Measurements from ENCODE around the gene NCF2.

DNA sequence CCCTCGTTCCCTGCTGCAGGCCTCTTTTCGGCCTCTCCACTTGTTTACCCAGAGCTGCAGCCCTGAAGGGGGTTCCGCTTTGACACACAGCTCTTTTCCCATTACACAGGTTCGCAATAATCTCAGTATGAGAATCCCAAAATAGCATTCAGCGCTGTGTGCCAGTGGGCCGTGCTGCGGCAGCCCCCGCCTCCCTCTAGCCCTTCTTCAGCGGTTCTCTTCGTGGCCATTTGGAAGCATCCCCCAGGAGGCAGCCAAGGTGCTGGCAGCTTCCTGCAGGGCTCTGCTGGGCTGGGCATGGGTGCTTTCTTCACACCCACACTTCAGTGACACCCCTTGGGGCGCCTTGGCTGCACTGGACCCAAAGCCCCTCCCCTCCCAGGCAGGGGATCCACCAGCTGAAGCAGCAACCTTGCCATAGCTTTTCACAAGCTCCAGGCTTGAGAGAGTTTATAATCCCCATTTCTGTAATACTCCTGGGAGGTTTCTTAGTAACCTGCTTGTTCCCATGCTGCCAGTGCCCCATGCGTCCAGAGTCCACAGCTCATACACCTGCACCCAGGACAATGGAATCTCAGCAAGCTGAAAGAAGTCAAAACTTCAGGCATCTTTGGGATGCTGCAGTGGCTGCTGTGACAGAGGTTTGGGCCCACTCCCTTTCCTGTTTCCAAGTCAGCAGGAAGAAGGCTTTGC is 8.1 kb downstream of the NCF2 start:
- TF ChIP-seq, protein P1, sequence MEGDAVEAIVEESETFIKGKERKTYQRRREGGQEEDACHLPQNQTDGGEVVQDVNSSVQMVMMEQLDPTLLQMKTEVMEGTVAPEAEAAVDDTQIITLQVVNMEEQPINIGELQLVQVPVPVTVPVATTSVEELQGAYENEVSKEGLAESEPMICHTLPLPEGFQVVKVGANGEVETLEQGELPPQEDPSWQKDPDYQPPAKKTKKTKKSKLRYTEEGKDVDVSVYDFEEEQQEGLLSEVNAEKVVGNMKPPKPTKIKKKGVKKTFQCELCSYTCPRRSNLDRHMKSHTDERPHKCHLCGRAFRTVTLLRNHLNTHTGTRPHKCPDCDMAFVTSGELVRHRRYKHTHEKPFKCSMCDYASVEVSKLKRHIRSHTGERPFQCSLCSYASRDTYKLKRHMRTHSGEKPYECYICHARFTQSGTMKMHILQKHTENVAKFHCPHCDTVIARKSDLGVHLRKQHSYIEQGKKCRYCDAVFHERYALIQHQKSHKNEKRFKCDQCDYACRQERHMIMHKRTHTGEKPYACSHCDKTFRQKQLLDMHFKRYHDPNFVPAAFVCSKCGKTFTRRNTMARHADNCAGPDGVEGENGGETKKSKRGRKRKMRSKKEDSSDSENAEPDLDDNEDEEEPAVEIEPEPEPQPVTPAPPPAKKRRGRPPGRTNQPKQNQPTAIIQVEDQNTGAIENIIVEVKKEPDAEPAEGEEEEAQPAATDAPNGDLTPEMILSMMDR (IDR thresholded peaks at IDR 0.05; ENCODE audit: low read depth, low read length), result no peak
- no peak for TF ChIP-seq EZH2phosphoT487 (IDR thresholded peaks at IDR 0.05; ENCODE audit: low read depth)

Measured in OCI-LY3 (cell line).